C4-2B (cell line): ENCODE measurements around the gene SCAPER.

Source experiments
- ZFX ChIP-seq: fragments of 450-650 bp; IDR thresholded peaks from 2 replicates; pipeline ENCODE4 v1.6.1; 2017
- TF ChIP-seq, protein P1 (sequence below): fragments of 450-650 bp; conservative IDR thresholded peaks from 2 replicates; pipeline ENCODE4 v1.5.1; 2017; ENCODE audit warnings: mild to moderate bottlenecking

DNA sequence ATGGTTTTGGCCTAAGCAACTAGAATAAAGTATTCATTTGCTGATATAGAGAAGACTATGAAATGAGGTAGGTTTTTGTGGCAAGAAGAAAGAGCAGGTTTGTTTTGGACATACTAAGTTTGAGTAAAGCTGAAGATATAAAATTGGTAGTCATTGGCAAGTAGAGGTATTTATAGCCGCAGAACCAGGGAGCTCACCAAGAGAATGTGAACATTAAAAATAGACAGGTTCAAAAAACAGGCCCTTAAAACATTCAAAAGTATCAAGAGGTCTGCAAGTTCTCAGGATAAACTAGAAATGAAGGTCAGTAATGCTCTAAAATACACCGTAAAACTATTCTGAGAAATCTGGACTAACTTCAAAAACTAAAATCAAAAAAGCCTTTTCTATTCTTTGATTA lies 240.7 kb downstream of the SCAPER start:
- TF ChIP-seq, protein P1, sequence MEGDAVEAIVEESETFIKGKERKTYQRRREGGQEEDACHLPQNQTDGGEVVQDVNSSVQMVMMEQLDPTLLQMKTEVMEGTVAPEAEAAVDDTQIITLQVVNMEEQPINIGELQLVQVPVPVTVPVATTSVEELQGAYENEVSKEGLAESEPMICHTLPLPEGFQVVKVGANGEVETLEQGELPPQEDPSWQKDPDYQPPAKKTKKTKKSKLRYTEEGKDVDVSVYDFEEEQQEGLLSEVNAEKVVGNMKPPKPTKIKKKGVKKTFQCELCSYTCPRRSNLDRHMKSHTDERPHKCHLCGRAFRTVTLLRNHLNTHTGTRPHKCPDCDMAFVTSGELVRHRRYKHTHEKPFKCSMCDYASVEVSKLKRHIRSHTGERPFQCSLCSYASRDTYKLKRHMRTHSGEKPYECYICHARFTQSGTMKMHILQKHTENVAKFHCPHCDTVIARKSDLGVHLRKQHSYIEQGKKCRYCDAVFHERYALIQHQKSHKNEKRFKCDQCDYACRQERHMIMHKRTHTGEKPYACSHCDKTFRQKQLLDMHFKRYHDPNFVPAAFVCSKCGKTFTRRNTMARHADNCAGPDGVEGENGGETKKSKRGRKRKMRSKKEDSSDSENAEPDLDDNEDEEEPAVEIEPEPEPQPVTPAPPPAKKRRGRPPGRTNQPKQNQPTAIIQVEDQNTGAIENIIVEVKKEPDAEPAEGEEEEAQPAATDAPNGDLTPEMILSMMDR, result no peak
- no peak for TF ChIP-seq ZFX
